Spleen (tissue), 7 donors: ENCODE data around the gene ZNF682.

Source experiments
- POLR2A ChIP-seq, 3 donors: fragments of 450-650 bp; IDR thresholded peaks; one replicate each; pipeline ENCODE4 v1.5.1; 2017; ENCODE audit warnings: antibody characterized with exemption in 3 of 3, mild to moderate bottlenecking in 1 of 3
- POLR2AphosphoS5 ChIP-seq, 3 donors: sonication (generic); formaldehyde crosslinking; IDR thresholded peaks; one replicate each; pipeline ENCODE4 v1.5.1; 2017; ENCODE audit warnings: antibody characterized with exemption in 3 of 3
- TF ChIP-seq, protein P1 (sequence below), 11 experiments: fragments of 200-600 bp in 7 of 11; fragments of 450-650 bp in 4 of 11; sonication (generic) in 4 of 11; IDR thresholded peaks in 8 of 11; conservative IDR thresholded peaks in 3 of 11; 1 replicate in 7 of 11; 2 replicates in 4 of 11; pipeline versions ENCODE4 v1.4.0 to v1.8.0; 2016 to 2021; ENCODE audit warnings: antibody characterized with exemption in 11 of 11, inconsistent platforms in 4 of 11, mild to moderate bottlenecking in 1 of 11
- donor health status: DM: no; HTN: no; CAD: no; lungs with moderate emphysema.
- donor health status: DM: no; HTN: no; CAD: no.
- donor health status: DM: no; HTN: no; CAD: no.

DNA sequence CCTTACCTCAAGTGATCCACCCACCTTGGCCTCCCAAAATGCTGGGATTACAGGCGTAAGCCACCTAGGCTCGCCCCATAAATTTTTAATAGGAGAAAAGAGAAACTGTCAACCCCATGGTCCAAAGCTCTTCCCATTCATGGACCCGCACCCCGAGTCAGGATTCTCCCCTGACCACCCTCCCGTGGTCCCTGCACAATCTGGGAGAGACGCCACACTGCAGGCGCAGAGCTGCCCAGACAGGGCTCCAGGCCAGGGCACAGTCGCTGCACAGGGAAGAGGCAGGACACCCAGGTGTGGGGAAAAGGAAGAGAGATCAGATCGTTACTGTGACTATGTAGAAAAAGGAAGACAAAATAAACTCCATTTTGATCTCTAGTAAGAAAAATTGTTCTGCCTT is 84.1 kb downstream of the ZNF682 start:
- TF ChIP-seq, protein P1, sequence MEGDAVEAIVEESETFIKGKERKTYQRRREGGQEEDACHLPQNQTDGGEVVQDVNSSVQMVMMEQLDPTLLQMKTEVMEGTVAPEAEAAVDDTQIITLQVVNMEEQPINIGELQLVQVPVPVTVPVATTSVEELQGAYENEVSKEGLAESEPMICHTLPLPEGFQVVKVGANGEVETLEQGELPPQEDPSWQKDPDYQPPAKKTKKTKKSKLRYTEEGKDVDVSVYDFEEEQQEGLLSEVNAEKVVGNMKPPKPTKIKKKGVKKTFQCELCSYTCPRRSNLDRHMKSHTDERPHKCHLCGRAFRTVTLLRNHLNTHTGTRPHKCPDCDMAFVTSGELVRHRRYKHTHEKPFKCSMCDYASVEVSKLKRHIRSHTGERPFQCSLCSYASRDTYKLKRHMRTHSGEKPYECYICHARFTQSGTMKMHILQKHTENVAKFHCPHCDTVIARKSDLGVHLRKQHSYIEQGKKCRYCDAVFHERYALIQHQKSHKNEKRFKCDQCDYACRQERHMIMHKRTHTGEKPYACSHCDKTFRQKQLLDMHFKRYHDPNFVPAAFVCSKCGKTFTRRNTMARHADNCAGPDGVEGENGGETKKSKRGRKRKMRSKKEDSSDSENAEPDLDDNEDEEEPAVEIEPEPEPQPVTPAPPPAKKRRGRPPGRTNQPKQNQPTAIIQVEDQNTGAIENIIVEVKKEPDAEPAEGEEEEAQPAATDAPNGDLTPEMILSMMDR (IDR thresholded peaks at IDR 0.05 in 8 of 11, conservative IDR thresholded peaks at IDR 0.05 in 3 of 11) = no peak
- no peak for TF ChIP-seq POLR2A (IDR thresholded peaks at IDR 0.05)
- TF ChIP-seq POLR2AphosphoS5 (IDR thresholded peaks at IDR 0.05) = no peak
